Middle frontal gyrus (tissue), 1 donor: Measurements from ENCODE around the gene NPHP1.
"Not testable (repeated sequence)": the region's sequence is repeated elsewhere in the genome, so short reads cannot be mapped to it uniquely, and the experiment has no call there.

Experiments
- DNase-seq: peaks from one replicate; pipeline ENCODE4 v3.0.0-alpha.2; 2015; ENCODE audit warnings: low spot score; ENCODE audit errors: extremely low spot score

NPHP1 gene

GRCh38 chr2:110104025-110104771, 100.6 kb downstream of the NPHP1 start:
- no peak for DNase-seq

DNA sequence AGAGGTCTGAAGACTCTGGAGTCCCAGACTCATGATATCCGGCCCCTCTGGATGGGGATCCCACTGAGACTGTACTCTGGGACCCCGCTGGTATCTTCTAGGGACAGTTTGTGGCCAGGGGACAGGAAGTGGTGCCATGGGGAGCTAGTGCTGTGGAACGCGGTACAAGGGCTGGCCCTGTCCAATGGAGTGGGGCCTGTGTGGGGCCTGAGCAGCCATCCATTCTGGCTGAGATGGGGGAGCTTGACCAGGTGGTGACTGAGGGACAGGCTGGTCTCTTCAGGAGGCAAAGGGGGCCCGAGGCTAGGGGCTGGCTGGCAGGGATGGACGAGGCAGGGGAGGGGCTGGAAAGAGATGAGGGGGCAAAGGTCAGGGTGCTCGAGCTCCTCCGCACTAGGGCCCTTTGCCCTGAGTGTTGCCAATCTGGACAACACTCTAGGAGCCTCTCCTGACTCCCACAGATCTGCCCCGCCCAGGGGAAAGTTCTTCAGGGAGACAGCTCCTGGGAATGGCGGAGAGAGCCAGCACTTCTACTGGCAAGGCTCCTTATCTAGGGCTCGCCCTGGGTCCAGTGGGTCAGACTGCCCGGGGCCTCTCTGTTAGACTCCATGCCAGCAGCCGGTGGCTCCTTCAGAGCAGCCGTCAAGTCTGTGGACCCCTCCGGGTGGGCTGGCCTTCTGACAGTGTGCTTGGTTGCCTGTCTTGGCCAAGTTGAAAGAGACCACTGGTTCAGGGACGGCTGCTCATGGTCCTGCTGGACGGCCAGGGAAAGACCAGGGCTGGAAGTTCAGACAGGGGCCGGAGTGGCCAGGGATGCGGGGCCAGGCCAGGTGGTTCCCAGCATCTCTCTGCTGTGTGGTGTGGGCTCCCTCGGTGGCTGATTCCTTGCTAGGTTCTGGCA, 101.5 kb downstream of the NPHP1 start:
- DNase-seq: no peak

GRCh38 chr2:110101901-110102803, 102.7 kb downstream of the NPHP1 start:
- no peak for DNase-seq

DNA sequence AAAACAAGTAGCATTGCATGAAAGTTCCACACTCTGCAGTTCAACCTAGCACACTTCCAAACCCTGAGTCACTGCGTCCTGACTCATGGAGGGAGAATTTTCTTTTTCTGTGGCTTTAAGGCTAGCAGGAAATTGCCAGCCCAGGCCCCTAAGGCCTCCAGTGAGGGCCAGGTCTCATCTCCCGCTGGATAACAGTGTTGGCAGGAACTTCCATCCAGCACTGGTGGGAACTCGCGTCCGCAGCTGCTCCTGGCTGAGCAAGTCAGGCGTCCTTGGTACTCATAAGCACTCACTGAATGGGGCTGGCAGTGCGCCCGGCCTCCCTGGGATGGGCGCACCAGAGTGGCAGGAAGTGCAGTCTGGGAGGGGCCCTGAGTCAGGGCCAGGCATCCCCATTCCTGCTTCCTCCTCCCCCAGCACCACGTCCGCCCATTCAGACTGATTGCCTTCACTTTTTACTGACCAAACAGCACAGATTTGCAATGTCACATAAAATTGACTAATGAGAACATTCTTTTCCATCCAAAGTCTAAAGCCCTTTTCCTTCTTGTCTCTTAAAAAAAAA, 103.5 kb downstream of the NPHP1 start:
- DNase-seq: peak; percentile 6

DNA sequence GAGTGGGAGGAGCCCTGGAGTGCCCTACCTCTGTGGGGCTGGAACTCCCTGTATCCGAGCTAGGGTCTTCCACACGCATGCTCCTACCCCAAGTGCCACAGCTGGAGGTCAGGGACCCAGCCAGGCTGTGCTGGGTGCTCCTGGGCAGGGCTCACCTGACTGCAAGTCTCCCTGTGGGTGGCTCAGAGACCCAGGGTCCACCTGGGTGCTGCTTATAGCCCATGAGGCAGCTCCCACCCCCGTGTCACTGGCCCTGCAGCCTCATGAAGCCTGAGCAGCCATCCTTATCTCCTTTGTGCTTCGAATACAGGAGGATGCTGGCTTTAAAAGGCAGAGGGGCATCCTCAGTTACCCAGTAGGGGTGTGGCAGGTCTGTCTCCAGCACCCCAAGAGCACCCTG, 103.9 kb downstream of the NPHP1 start:
- not testable (repeated sequence) for DNase-seq

GRCh38 chr2:110100480-110100879, 104.3 kb downstream of the NPHP1 start:
- DNase-seq: no peak

GRCh38 chr2:110099471-110100225, 105.2 kb downstream of the NPHP1 start:
- DNase-seq: no peak

DNA sequence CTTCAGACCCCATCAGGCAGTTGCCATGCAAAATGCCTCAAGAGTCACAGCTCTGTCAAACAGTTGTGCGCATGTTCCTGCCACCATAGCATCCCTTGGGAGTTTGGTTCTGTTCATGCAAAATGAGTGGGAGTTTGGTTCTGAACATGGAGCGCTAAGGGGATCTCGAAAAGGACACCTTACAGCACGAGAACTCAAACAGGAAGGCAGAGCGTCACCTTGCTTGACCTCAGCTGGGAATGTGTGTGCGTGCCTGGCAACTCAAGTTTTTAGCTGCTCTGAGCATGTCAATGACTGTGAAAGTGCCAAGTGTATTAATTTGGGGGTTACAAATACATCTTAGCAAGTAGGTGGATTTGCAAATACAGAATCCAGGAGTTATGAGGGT, 105.8 kb downstream of the NPHP1 start:
- DNase-seq: no peak

- DNase-seq: no peak
Measured at GRCh38 chr2:110097506-110098220, 107.2 kb downstream of the NPHP1 start.

- DNase-seq: no peak
Measured at GRCh38 chr2:110095994-110096633, 108.7 kb downstream of the NPHP1 start.

DNA sequence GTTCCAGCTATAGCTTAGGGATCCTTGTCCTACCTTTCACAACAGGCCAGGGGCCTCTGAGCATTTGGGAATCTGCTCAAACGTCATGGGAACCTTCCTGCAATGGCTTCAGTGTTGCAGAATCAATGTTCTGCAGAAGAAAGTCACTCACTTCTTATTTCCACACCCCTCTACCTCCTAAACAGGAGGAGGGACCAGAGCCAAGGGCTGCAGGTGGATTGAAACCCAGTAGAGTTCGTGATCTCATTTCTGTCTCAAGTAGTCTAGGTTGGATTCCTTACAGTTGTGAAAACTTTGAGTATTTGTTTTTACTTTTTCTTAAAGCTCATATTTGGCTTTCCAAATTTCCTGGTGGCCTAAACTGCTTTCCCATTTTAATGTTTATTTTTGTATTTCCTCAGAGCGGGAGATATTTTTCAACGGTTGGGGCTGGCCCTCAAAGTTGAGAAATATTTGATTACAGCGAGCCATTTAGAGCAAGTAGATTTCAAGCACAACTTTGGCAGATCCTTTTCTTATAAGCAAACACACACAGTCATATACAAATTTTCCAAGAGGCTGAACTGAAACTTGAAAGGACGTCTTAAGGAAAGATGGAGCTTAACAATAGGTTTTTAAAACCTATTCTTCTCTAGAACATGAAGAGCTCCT, 109.8 kb downstream of the NPHP1 start:
- not testable (repeated sequence) for DNase-seq

DNA sequence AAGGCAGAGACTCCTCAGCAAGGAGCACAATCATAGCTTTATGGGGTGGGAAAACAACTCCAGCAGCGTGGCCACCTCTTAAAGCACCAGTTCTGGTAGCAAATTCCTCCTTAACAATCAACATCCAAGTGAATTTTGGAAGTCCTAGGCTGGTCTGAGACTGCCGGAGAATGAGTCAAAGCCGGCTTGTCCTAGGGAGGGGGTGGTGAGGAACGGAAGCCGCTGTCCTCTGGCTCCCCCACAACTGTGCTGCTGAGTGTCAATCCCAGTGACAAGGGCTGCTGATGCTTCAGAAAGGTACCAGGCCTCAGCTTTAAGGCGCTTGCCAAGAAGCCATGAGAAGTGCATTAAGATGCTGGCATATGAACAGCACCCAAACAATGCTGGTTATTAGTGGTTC, 110.9 kb downstream of the NPHP1 start:
- DNase-seq: not testable (repeated sequence)

DNA sequence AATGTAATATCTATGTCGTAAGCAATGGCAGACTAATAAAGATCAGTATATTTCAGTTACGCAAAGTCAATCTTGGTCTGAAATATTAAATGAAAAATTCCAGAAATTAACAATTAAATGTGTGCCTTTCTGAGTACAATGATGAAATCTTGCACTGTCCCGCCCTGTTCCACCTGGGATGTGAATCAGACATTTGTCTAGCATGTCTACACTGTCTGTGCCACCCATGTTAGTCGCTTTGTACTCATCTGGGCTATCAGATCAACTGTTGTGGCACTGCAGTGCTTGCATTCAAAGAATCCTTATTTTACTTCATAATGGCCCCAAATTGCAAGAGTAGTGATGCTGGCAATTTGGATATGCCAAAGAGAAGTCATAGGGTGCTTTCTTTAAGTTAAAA, 114.6 kb downstream of the NPHP1 start:
- DNase-seq: not testable (repeated sequence)

GRCh38 chr2:110083757-110084156, 121.1 kb downstream of the NPHP1 start:
- DNase-seq: not testable (repeated sequence)

DNA sequence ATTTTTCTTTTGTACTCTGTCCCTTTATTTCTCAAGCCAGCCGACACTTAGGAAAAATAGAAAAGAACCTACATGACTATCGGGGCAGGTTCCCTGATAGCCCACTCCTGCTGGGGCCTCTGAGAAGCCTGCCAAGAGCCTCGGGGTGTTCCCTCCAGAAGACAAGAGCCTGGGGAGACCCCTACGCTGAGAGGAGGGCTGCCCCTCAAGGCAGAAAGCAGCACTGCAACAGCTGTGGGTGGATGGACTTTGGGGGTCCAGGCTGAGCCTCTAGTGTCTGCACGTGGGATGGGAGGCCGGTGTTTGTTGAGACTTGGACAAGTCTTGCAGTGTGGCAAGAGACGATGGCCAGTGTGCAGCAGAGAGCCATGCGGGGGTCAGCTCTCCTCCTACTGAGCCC, 121.7 kb downstream of the NPHP1 start:
- not testable (repeated sequence) for DNase-seq

- DNase-seq: not testable (repeated sequence)
Measured at GRCh38 chr2:110078104-110078503, 126.7 kb downstream of the NPHP1 start.

DNA sequence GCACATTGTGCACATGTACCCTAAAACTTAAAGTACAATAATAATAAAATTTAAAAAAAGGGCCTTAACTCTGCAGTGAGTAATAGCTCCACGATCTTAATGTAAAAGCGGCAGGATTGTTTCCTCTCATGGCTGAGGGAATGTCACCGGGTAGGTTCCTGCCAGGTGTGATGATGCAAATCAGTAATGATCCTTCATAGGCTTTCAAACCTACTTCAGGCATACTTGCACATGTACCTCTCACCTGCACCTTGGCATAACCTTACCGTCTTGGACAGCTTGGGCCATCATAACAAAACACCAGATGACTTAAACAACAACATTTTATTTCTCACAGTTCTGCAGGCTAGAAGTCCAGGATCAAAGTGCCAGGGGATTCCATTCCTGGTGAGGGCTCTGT, 128.9 kb downstream of the NPHP1 start:
- DNase-seq: not testable (repeated sequence)
